Thyroid gland (tissue), 4 donors: Measurements from ENCODE around the gene USP11.

Source experiments
- POLR2A ChIP-seq, 2 donors: fragments of 450-650 bp; IDR thresholded peaks; one replicate each; pipeline ENCODE4 v1.6.1; 2017; ENCODE audit warnings: antibody characterized with exemption in 2 of 2, mild to moderate bottlenecking in 2 of 2, moderate library complexity in 1 of 2
- TF ChIP-seq, protein P1 (sequence below), 6 experiments: fragments of 200-600 bp in 3 of 6; fragments of 450-650 bp in 3 of 6; sonication (generic) in 3 of 6; IDR thresholded peaks; one replicate each; pipeline ENCODE4 v1.5.1; 2016 to 2019; ENCODE audit warnings: antibody characterized with exemption in 6 of 6, mild to moderate bottlenecking in 2 of 6, inconsistent platforms in 1 of 6, moderate library complexity in 1 of 6

DNA sequence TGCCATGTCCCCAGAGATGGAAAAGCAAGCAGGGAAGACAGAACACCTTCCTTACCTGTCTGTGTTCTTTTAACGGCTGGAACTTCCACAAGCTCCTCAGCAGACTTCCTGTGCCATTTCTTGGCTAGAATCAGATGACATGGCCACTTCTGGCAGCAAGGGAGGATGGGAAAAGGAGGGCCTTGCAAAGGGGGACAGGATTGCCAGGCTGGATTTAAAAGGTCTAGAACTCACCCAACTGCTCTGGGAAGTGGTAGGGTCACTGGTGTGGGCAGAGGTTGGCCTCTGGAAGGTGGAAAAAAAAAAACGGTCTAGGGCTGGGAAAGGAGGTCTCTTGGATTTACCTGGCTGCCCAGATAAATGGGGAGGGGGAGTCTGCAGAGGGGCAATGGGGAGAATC lies 1.6 kb upstream of the USP11 start:
- TF ChIP-seq, protein P1, sequence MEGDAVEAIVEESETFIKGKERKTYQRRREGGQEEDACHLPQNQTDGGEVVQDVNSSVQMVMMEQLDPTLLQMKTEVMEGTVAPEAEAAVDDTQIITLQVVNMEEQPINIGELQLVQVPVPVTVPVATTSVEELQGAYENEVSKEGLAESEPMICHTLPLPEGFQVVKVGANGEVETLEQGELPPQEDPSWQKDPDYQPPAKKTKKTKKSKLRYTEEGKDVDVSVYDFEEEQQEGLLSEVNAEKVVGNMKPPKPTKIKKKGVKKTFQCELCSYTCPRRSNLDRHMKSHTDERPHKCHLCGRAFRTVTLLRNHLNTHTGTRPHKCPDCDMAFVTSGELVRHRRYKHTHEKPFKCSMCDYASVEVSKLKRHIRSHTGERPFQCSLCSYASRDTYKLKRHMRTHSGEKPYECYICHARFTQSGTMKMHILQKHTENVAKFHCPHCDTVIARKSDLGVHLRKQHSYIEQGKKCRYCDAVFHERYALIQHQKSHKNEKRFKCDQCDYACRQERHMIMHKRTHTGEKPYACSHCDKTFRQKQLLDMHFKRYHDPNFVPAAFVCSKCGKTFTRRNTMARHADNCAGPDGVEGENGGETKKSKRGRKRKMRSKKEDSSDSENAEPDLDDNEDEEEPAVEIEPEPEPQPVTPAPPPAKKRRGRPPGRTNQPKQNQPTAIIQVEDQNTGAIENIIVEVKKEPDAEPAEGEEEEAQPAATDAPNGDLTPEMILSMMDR (IDR thresholded peaks at IDR 0.05): no peak
- no peak for TF ChIP-seq POLR2A (IDR thresholded peaks at IDR 0.05)
